Activated CD4-positive, alpha-beta T cell treated with anti-CD3 and anti-CD28 coated beads, Interleukin-2, amount 50 U/mL, for 1 hour (primary cell): Measurements from ENCODE around the gene ZBTB7A.

Experiments
- DNase-seq: peaks from one replicate; pipeline ENCODE4 v3.0.0-alpha.2; 2020

ZBTB7A gene

GRCh38 chr19:4093643-4094175 is 27.0 kb upstream of the ZBTB7A start:
- DNase-seq = no peak

- no peak for DNase-seq
Measured at GRCh38 chr19:4090356-4091220, 23.9 kb upstream of the ZBTB7A start.

- no peak for DNase-seq
Measured at GRCh38 chr19:4089946-4090345, 23.2 kb upstream of the ZBTB7A start.

GRCh38 chr19:4089400-4089908 is 22.8 kb upstream of the ZBTB7A start:
- peak; percentile 18 for DNase-seq

GRCh38 chr19:4088975-4089374 is 22.3 kb upstream of the ZBTB7A start:
- peak; percentile 25 for DNase-seq

- no peak for DNase-seq
Measured at GRCh38 chr19:4087787-4088679, 21.3 kb upstream of the ZBTB7A start.

- DNase-seq = no peak
Measured at GRCh38 chr19:4086411-4086867, 19.7 kb upstream of the ZBTB7A start.

GRCh38 chr19:4084547-4084877 is 17.8 kb upstream of the ZBTB7A start:
- DNase-seq = no peak

GRCh38 chr19:4083677-4084546 is 17.2 kb upstream of the ZBTB7A start:
- no peak for DNase-seq

- DNase-seq = no peak
Measured at GRCh38 chr19:4082172-4082571, 15.5 kb upstream of the ZBTB7A start.

- no peak for DNase-seq
Measured at GRCh38 chr19:4081441-4082129, 14.9 kb upstream of the ZBTB7A start.

GRCh38 chr19:4080473-4080872 is 13.8 kb upstream of the ZBTB7A start:
- DNase-seq = no peak

GRCh38 chr19:4077800-4078684 is 11.3 kb upstream of the ZBTB7A start:
- peak; percentile 34 for DNase-seq

- no peak for DNase-seq
Measured at GRCh38 chr19:4077007-4077374, 10.3 kb upstream of the ZBTB7A start.

- no peak for DNase-seq
Measured at GRCh38 chr19:4075373-4075772, 8.7 kb upstream of the ZBTB7A start.

- DNase-seq = no peak
Measured at GRCh38 chr19:4071610-4072009, 4.9 kb upstream of the ZBTB7A start.

GRCh38 chr19:4069331-4069959 is 2.7 kb upstream of the ZBTB7A start:
- DNase-seq = peak; percentile 32

GRCh38 chr19:4068047-4068966 is 1.6 kb upstream of the ZBTB7A start:
- DNase-seq = no peak

- DNase-seq = peak; percentile 53
Measured at GRCh38 chr19:4067396-4068046, 822 bp upstream of the ZBTB7A start.
